Neuron (in vitro differentiated cells): ENCODE data around the gene NCAN.
"Not testable (repeated sequence)": the region's sequence is repeated elsewhere in the genome, so short reads cannot be mapped to it uniquely, and the experiment has no call there.

Experiments used
- H2AFZ ChIP-seq: one replicate; pipeline ENCODE4 v1.6.1; 2013; ENCODE audit warnings: low read depth, mild to moderate bottlenecking, inconsistent platforms, low read length, moderate library complexity
- H3K27me3 ChIP-seq: one replicate; pipeline ENCODE4 v1.6.1; 2013; ENCODE audit warnings: low read length; ENCODE audit not compliant: insufficient read depth
- H3K36me3 ChIP-seq: one replicate; pipeline ENCODE4 v1.6.1; 2013; ENCODE audit warnings: low read length; ENCODE audit not compliant: insufficient read depth
- H3K4me1 ChIP-seq: one replicate; pipeline ENCODE4 v1.6.1; 2013; ENCODE audit warnings: low read length; ENCODE audit not compliant: insufficient read depth
- H3K4me3 ChIP-seq: 2 replicates; pipeline ENCODE4 v1.5.1; 2013; ENCODE audit warnings: mild to moderate bottlenecking, low read length, moderate library complexity
- H3K9me3 ChIP-seq: one replicate; pipeline ENCODE4 v1.6.1; 2013; ENCODE audit warnings: low read length

NCAN gene

DNA sequence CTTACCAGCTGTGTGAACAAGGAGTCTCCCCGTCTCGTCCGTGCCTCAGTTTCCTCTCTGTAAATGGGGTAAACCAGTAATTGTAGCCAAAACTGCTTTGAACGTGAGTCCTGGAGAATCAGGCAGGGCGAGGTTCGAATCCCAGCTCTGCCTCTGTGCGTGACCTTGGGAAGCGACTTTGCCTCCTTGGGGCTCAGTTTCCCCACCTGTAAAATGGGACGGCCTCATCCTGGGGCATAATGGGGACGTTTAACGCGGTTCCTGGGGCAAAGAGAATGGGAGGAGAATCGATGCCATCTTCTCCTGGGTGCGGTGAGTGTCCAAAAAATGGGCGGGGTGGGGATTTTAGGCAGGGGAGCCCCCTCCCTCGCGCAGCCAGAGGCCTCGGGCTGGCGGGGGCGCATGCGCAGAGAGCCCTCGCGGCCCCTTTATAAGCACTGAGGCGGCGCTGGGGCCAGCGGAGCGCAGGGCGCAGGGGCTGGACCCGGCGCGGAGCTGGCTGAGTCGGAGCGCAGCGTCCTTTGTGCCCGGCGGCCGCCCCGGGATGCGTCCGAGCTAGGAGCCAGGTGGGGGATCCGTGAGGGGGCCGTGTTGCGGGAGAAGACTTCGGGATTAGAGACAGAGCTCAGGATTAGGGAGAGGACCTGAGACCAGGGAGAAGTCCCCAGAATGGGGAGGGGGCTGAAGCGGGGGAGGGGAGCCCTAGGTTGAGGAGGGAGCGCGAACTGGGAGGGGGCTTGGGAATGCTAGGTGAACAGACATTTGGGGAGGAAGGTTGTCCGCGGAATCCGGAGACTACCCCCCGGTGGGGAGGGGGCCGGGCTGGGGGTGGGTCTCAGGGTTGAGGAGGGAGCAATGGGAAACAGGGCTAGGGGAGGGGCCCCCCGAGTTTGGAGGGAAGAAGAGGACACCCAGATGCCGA is at the start of gene NCAN:
TSS of gene NCAN (plus strand) at position 460 of the 922 bp plus-strand sequence. CDS start 4,996 bp downstream, outside the sequence.
- H3K9me3 ChIP-seq = no peaks in the 10 kb centered on the region
- peaks cover 31% of the 10 kb centered on the region for H3K4me1 ChIP-seq
- H2AFZ ChIP-seq = peak within 1 kb of the TSS; percentile 7
- H3K36me3 ChIP-seq = peaks cover 11% of the 10 kb centered on the region
- peak within 1 kb of the TSS; percentile 74 for H3K4me3 ChIP-seq
- no peaks in the 10 kb centered on the region for H3K27me3 ChIP-seq

DNA sequence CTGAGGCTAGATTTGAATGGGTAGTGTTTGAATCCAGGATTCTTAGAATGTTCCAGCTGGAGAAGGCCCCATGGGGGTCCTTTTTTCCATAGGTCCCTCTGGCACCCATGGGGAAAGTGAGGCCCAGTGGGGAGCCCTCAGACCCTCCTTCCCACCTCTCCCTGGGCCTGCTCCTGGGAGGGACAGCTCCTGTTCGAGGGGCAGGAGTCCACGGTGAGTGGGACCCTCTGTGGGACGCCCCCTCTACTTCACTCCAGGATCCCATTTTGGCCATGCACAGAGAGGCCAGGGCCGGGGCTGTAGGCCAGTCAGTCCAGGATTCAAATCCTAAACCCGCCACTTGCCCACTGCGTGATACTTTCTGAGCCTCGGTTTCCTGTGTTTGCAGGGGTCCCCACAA is 49.3 kb upstream of the NCAN start:
- no peaks in the 10 kb centered on the region for H3K4me1 ChIP-seq
- no peak overlapping the region for H2AFZ ChIP-seq
- H3K4me3 ChIP-seq = no peak overlapping the region
- H3K36me3 ChIP-seq = no peaks in the 10 kb centered on the region
- peaks cover 5% of the 10 kb centered on the region for H3K9me3 ChIP-seq
- no peaks in the 10 kb centered on the region for H3K27me3 ChIP-seq

DNA sequence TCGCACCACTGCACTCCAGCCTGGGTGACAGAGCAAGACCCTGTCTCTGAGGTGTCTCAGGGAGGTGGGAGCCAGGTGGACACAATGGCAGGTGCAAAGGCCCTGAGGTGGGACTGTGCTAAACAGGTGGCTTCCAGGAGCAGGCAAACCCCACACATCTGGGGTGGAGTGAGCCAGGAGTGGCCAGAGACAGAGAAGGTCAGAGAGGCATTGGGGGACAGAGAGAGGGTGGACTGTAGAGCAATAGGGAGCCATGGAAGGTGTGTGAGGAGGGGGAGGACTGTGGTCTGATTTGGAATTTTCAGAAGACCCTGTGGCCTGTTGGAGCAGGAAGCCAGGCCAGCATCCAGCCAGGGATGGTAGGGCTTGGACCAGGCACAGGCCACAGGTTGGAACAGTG is 46.4 kb upstream of the NCAN start:
- Histone ChIP-seq H3K4me3 (no peak overlapping the region), H3K27me3 (no peaks in the 10 kb centered on the region), H3K9me3 (peaks cover 5% of the 10 kb centered on the region), H2AFZ (no peak overlapping the region), H3K4me1 (no peaks in the 10 kb centered on the region), H3K36me3 (no peaks in the 10 kb centered on the region)

DNA sequence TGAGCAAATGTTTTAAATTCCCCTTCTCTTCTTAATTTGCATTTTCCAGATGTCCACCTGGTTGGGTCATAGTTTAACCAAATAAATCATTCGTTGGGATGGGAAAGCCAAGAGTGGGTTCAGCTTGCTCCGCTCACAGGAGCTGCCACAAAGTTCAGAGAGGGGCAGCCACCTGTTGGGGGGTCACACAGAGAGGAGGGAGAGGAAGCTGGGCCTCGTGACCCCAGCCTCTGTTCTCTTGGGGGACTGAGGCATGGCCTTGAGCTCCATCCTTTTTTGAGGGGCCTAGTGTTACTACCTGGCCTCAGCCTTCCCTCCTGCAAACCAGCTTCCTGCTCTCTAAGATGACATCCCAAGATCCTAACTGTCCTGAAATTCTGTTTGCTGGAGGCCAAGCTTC is 44.1 kb upstream of the NCAN start:
- H2AFZ ChIP-seq = no peak overlapping the region
- H3K36me3 ChIP-seq = no peaks in the 10 kb centered on the region
- no peaks in the 10 kb centered on the region for H3K27me3 ChIP-seq
- H3K4me1 ChIP-seq = no peaks in the 10 kb centered on the region
- no peaks in the 10 kb centered on the region for H3K9me3 ChIP-seq
- H3K4me3 ChIP-seq = no peak overlapping the region

DNA sequence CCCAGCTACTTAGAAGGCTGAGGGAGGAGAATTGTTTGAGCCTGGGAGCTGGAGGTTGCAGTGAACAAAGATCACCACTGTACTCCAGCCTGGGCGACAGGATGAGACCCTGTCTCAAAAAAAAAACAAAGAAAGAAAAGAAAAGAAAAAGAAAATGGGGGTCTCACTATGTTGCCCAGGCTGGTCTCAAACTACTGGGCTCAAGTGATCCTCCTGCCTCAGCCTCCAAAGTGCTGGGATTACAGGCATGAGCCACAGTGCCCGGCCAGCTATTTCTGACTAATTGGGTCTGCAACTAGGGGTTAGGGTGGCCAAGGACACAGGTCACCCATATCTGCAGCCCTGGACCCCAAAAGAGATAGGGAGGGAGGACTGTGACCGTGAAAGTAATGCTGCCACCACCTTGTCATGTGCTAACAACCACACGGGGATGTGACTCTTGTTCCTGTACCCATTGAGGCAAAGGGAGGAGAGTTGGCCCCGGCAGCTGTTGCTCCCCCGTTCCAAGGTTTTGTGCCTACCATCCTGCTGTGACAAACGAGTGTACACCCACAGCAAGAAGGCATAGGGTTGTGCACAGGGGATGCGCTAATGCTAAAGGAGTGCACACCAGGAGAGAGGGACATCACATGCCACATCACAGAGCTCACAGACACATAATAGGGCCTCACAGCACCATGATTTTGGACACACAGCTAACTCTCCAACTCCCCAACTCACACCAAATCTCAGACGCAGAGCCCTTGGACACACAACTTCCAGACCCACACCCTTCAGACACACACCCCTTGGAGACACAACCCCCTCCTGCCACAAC is 42.3 kb upstream of the NCAN start:
- Histone ChIP-seq H2AFZ (no peak overlapping the region), H3K4me1 (no peaks in the 10 kb centered on the region), H3K4me3 (no peak overlapping the region), H3K9me3 (no peaks in the 10 kb centered on the region), H3K36me3 (no peaks in the 10 kb centered on the region), H3K27me3 (no peaks in the 10 kb centered on the region)

DNA sequence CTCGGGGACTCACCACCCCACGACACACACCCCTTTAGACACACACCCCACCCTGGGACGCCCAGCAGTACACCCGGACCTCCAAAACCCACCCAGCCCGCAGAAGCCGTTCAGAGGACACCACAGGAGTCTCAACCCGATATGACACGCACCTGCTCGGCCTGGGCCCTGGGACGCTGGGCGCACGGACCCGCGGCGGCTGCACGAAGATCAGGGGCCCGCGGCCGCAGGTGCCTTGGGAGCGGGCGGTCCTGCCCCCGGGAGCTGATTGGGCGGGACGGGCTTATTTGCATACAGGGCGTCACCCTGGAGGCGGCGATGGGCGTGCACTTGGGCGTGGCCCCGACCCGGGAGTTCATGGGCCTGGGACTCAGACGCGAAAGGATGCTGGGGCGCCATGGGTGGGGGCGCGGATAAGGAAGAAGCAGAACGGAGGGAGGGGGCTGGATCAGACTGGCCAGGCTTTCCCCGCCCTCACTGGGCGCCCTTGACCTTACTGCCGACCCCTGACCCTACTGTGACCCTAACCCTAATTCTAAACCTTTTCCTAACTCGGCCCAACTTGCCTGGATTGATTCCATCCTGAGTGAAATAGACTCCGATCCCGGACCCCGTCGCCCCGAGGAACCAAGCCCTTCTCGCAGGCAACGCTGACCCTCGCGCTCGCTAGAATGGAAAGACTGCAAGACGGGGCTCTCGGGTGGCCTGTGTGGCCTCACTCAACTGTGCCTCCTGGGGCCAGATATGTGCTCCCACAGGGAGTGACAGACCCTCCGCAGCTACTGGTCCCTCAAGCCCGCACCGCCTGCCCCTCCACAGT is 41.5 kb upstream of the NCAN start, which contains the start of gene MEF2B:
TSS of gene MEF2B (minus strand) at position 211 of the 820 bp plus-strand sequence. CDS start 19,528 bp downstream, outside the sequence.
- H2AFZ ChIP-seq = no peak within 1 kb of the TSS
- no peak within 1 kb of the TSS for H3K4me3 ChIP-seq
- H3K4me1 ChIP-seq = no peaks in the 10 kb centered on the region
- no peaks in the 10 kb centered on the region for H3K9me3 ChIP-seq
- no peaks in the 10 kb centered on the region for H3K27me3 ChIP-seq
- no peaks in the 10 kb centered on the region for H3K36me3 ChIP-seq

DNA sequence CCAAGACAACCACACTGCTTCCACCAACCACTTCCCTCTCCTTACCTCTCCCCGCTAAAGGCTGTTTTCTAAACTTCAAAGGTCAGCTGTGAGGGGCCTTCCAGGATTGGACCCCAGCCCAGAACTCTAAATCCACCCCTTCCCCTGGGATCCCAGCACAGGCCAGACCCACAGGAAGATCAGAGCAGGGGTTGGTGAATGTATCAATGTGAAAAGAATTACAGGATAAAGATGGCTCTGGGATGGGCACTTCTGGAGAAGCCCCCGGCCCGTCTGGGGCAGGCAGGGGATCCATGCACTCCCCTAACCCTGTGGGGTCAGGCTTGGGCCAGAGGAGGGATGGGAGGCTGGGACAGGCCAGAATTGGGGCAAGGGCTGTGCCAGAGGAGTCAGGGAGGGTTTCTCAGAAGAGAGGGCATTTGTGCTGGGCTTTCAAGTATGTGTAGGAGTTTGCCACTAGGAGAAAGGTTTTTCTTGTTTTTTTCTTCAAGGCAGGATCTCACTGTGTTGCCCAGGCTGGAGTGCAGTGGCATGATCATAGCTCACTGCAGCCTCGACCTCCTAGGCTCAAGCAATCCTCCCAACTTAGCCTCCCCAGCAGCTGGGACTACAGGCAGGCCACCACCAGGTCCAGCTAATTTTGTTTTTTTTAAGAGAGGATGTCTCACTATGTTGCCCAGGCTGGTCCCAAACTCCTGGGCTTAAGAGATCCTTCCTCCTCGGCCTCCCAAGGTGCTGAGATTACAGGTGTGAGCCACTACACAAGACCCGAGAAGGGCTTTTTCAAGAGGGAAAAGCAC is 40.7 kb upstream of the NCAN start:
- H3K4me1 ChIP-seq = no peaks in the 10 kb centered on the region
- no peaks in the 10 kb centered on the region for H3K27me3 ChIP-seq
- H2AFZ ChIP-seq = no peak overlapping the region
- H3K4me3 ChIP-seq = no peak overlapping the region
- no peaks in the 10 kb centered on the region for H3K36me3 ChIP-seq
- no peaks in the 10 kb centered on the region for H3K9me3 ChIP-seq

DNA sequence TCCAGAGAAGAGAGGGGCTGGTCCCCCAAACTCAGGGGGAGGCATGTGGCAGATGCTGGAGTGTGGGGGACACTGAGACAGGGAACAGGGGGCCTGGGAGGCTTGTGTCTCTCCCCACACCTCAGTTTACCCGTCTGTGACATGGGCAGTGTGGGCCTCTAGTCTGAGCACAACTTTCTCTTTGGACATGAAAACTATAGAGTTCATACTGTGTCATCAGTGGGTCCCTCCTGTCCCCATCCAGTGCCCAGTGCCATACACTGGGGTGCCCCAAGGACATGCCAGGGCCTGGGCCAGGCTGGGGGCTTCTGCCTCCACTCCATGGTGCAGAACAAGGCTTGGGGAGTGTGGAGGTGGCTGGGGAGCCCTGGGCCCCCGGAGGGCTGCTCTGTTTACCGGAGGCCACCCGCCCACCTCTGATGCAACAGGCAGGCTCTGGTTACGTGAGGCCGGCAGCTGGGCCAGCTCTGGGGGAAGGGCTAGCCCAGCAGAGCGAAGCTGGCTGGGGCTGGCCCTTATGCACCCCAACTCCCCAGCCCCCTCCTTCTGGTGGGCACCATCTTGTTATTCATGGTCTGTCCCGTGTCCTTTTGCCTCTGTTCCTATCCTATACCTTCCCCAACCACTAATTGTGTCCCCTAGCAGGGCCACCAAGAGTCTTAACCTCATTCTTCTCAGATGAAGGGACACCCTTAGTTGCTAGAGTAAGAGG is 39.8 kb upstream of the NCAN start:
- no peaks in the 10 kb centered on the region for H3K27me3 ChIP-seq
- no peaks in the 10 kb centered on the region for H3K36me3 ChIP-seq
- no peaks in the 10 kb centered on the region for H3K4me1 ChIP-seq
- no peak overlapping the region for H3K4me3 ChIP-seq
- H2AFZ ChIP-seq = no peak overlapping the region
- no peaks in the 10 kb centered on the region for H3K9me3 ChIP-seq

DNA sequence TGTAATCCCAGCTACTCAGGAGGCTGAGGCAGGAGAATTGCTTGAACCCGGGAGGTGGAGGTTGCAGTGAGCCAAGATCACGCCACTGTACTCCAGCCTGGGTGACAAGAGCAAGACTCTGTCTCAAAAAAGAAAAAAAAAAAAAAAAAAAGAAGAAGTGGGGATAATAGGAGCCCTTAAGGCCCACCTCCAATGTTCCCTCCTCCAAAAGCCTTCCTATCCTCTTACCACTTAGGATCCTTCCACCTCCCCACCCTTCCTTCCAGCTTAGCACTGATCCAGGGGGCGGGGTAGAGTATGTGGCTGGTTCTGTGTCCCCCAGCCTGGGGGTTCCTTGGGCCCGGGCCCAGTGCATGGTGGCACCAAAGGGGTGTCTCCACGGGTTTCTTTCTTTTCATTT is 38.5 kb upstream of the NCAN start:
- not testable (repeated sequence) for H3K36me3 ChIP-seq, H3K4me3 ChIP-seq, H3K27me3 ChIP-seq, H3K4me1 ChIP-seq, H3K9me3 ChIP-seq, H2AFZ ChIP-seq

DNA sequence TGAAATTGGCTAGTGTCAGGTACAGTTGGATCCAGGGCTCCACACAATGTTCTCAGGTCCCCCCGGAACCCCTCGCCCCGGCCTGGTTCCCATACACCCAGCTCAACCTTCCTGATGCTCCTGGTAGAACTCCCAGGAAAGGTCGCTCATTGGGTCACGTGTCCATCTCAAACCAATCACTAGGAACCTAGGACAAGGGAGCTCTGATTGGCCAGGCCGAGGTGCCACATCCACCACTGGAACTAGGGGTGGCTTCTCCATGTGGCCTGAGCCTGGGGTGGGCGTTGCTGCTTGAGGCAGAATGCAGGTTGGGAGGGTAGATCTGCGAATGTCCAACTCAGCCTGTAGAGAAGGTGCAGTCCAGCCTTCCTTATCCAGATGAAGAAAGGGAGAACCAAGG is 34.8 kb upstream of the NCAN start:
- H3K9me3 ChIP-seq = no peaks in the 10 kb centered on the region
- no peaks in the 10 kb centered on the region for H3K27me3 ChIP-seq
- H3K4me3 ChIP-seq = no peak overlapping the region
- no peak overlapping the region for H2AFZ ChIP-seq
- peaks cover 6% of the 10 kb centered on the region for H3K36me3 ChIP-seq
- peaks cover 3% of the 10 kb centered on the region for H3K4me1 ChIP-seq

DNA sequence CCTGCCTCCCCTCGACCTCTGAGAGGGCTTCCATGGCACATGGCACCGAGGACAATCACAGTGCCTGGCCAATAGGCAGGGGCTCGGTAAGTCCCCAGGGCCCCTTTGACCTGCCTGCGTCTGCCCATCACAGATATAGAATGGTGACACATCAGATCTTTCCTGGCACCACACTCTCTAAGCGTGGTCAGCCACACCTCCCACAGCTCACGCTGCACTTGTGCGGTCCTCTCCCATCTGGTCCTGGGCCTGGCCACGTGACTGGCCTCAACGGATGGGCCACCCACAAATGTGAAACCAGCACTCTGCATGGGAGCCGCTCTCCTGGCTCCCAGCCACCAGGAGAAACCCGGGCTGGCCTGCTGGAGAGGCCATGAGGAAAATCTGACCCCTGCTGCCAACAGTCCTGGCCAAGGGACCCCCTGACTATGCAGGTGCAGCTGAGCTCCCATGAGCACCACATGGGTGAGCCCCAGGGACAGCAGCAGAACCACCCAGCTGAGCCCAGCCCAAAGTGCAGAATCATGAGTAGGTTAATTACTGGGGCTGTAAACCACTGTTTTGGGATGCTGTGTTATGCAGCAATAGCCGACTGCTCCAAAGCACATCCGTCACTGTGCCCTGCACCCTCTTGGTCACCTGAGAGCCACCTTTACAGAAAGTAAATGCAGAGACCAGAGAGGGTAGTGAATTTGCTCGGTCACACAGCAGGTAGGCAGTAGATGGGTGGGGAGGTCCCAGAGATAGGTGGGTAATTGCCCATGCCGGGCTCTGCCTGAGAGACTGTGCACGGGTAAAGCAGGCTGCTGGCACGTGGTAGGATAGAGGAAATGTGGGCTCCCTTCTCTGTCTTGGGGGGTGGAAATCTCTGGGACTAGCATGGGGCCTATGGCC is 32.0 kb upstream of the NCAN start:
- Histone ChIP-seq H2AFZ (no peak overlapping the region), H3K4me3 (no peak overlapping the region), H3K27me3 (no peaks in the 10 kb centered on the region), H3K36me3 (peaks cover 11% of the 10 kb centered on the region), H3K4me1 (peaks cover 3% of the 10 kb centered on the region), H3K9me3 (no peaks in the 10 kb centered on the region)
